HepG2 (cell line): ENCODE measurements around the gene GUK1. TPM values are rescaled to one million over a fixed set of nuclear protein-coding genes. Genes with fewer than 3 reads are reported as not detected.

ENCODE experiments used
- E2F1 ChIP-seq: sonication (generic); formaldehyde crosslinking; IDR thresholded peaks from 2 replicates; pipeline ENCODE4 v1.5.0; 2020; ENCODE audit warnings: missing genetic modification reagents
- HDAC1 ChIP-seq: sonication (generic); formaldehyde crosslinking; IDR thresholded peaks from 2 replicates; pipeline ENCODE4 v1.5.1; 2020; ENCODE audit warnings: mild to moderate bottlenecking, missing genetic modification reagents
- MTF2 ChIP-seq: sonication (generic); formaldehyde crosslinking; IDR thresholded peaks from 2 replicates; pipeline ENCODE4 v1.5.0; 2020; ENCODE audit warnings: missing genetic modification reagents, borderline replicate concordance
- ZBTB26 ChIP-seq: IDR thresholded peaks from 2 replicates; pipeline ENCODE4 v1.6.1; 2016; ENCODE audit warnings: missing compliant biosample characterization, missing genetic modification reagents, borderline replicate concordance
- ZHX2 ChIP-seq, 2 experiments: sonication (generic) in 1 of 2; formaldehyde crosslinking in 1 of 2; IDR thresholded peaks; 2 replicates each; pipeline versions ENCODE4 v1.6.1 to v1.9.0; 2014 to 2022; ENCODE audit warnings: antibody characterized with exemption in 1 of 2, borderline replicate concordance in 1 of 2, inconsistent platforms in 1 of 2, low read depth in 1 of 2, missing genetic modification reagents in 1 of 2
- ZNF407 ChIP-seq: sonication (generic); formaldehyde crosslinking; IDR thresholded peaks from one replicate; pipeline ENCODE4 v1.5.1; 2020; ENCODE audit warnings: mild to moderate bottlenecking, missing genetic modification reagents; ENCODE audit errors: not compliant biosample characterization
- ZNF552 ChIP-seq: sonication (generic); formaldehyde crosslinking; IDR thresholded peaks from 2 replicates; pipeline ENCODE4 v1.9.0; 2022; ENCODE audit warnings: missing genetic modification reagents, mild to moderate bottlenecking, borderline replicate concordance
- ZNF577 ChIP-seq: sonication (generic); formaldehyde crosslinking; IDR thresholded peaks from 2 replicates; pipeline ENCODE4 v1.4.0; 2020; ENCODE audit warnings: mild to moderate bottlenecking, low read depth, missing genetic modification reagents, borderline replicate concordance
- polyA plus RNA-seq, 8 experiments: library from polyadenylated mRNA; depleted of rRNA in 3 of 8; stranded (reverse) in 7 of 8; unstranded in 1 of 8; fragments of >200 nt; fragmentation: Illumina TruSeq in 4 of 8; extraction: Trizol in 4 of 8; gene quantifications; 2 replicates each; pipeline versions ENCODE4 v1.2.1 to v1.2.3, GENCODE V29; 2011 to 2016; ENCODE audit warnings: low read depth in 4 of 8, missing spikeins in 1 of 8, mixed read lengths in 1 of 8; ENCODE audit not compliant: insufficient read depth in 1 of 8
- total RNA-seq, 5 experiments: library from RNA; depleted of rRNA; stranded (reverse); fragments of >200 nt; fragmentation: Illumina TruSeq; extraction: Trizol; gene quantifications; 2 replicates each; pipeline ENCODE4 v1.2.3, GENCODE V29; 2016; ENCODE audit warnings: low read depth in 1 of 5

GUK1 gene
- total and polyA plus RNA-seq, 2 of the 13 experiments (the other 11 are each of a cell fraction or from before 2014, with no cell fraction given), result 116 to 154 TPM

GRCh38 chr1:228149406-228150119 lies 9.5 kb downstream of the GUK1 start, which contains the start of gene GJC2 (continued):
- TF ChIP-seq ZNF577 (CRISPR knock-in tag) (no peak), E2F1 (CRISPR knock-in tag) (no peak), ZNF552 (no peak), ZBTB26 (peak; percentile 15; the same call in 1 of the 2 replicates), ZHX2 (IDR thresholded peaks at IDR 0.05; ENCODE audit: low read depth) (no peak), ZHX2 (CRISPR knock-in tag; IDR thresholded peaks at IDR 0.05; ENCODE audit: borderline replicate concordance) (no peak), MTF2 (CRISPR knock-in tag) (no peak; the same call in 1 of the 2 replicates), ZNF407 (CRISPR knock-in tag) (no peak), HDAC1 (CRISPR knock-in tag) (peak; percentile 77)
